Measurements from ENCODE around the gene SLC22A15. TPM values are rescaled to one million over a fixed set of nuclear protein-coding genes. Genes with fewer than 3 reads are reported as not detected.

The SLC22A15 gene
- polyA plus RNA-seq, 1 donor (not counting 4 experiments of a cell fraction or from before 2014, with no cell fraction given), result 14.9 TPM

GRCh38 chr1:115949156-115949555 is 27.2 kb upstream of the SLC22A15 start:
- Histone ChIP-seq H3K4me3 (ENCODE audit: control insufficient read depth in 2 of 3, extremely low read depth in 1 of 3, insufficient read depth in 2 of 3, low read depth in 1 of 3, low read length in 3 of 3) (no peak overlapping the region), H4K20me1 (ENCODE audit: control insufficient read depth, extremely low read depth, insufficient read depth, low read length) (no peaks in the 10 kb centered on the region), H3K27ac (ENCODE audit: control insufficient read depth, insufficient read depth, low read length) (no peak overlapping the region), H3K9ac (ENCODE audit: control insufficient read depth, extremely low read depth, insufficient read depth, low read length) (no peak overlapping the region), H3K27me3 (ENCODE audit: control insufficient read depth, extremely low read depth, insufficient read depth, low read length) (no peaks in the 10 kb centered on the region), H3K4me1 (ENCODE audit: control insufficient read depth, extremely low read depth, insufficient read depth, low read length) (peaks cover 5% of the 10 kb centered on the region), H2AFZ (ENCODE audit: control insufficient read depth, low read length) (no peak overlapping the region), H3K36me3 (ENCODE audit: control insufficient read depth in 2 of 2, extremely low read depth in 1 of 2, insufficient read depth in 2 of 2, low read length in 2 of 2) (no peaks in the 10 kb centered on the region), H3K79me2 (ENCODE audit: control insufficient read depth, insufficient read depth, low read length) (no peaks in the 10 kb centered on the region), H3K4me2 (ENCODE audit: control insufficient read depth, extremely low read depth, insufficient read depth, low read depth, low read length) (no peak overlapping the region), H3K9me1 (ENCODE audit: control insufficient read depth, extremely low read depth, insufficient read depth, low read length) (no peaks in the 10 kb centered on the region), H3K9me3 (ENCODE audit: control insufficient read depth, low read depth, low read length) (no peaks in the 10 kb centered on the region)
- peak; percentile 61 for FAIRE-seq
- TF ChIP-seq CTCF (optimal IDR thresholded peaks at IDR 0.05 in 1 of 3, IDR thresholded peaks at IDR 0.05 in 1 of 3, conservative IDR thresholded peaks at IDR 0.05 in 1 of 3; ENCODE audit: extremely low read depth in 1 of 3, insufficient read depth in 2 of 3, low read length in 3 of 3), result no peak
- TF ChIP-seq EZH2 (IDR thresholded peaks at IDR 0.05; ENCODE audit: low read length), result no peak
- dilution Hi-C loops (cut with MboI; ENCODE audit: extremely low pct_ligation_motif_present, low sequenced_read_pairs), result no loop called here
- no peak for DNase-seq (ENCODE audit: low read depth, low spot score)

GRCh38 chr1:115951560-115951959 is 24.8 kb upstream of the SLC22A15 start:
- H4K20me1 ChIP-seq (ENCODE audit: control insufficient read depth, extremely low read depth, insufficient read depth, low read length), result no peaks in the 10 kb centered on the region
- dilution Hi-C loops (cut with MboI; ENCODE audit: extremely low pct_ligation_motif_present, low sequenced_read_pairs), result no loop called here
- no peak overlapping the region for H3K4me3 ChIP-seq (ENCODE audit: control insufficient read depth in 2 of 3, extremely low read depth in 1 of 3, insufficient read depth in 2 of 3, low read depth in 1 of 3, low read length in 3 of 3)
- H3K4me1 ChIP-seq (ENCODE audit: control insufficient read depth, extremely low read depth, insufficient read depth, low read length), result peaks cover 5% of the 10 kb centered on the region
- TF ChIP-seq EZH2 (IDR thresholded peaks at IDR 0.05; ENCODE audit: low read length) (no peak), CTCF (optimal IDR thresholded peaks at IDR 0.05 in 1 of 3, IDR thresholded peaks at IDR 0.05 in 1 of 3, conservative IDR thresholded peaks at IDR 0.05 in 1 of 3; ENCODE audit: extremely low read depth in 1 of 3, insufficient read depth in 2 of 3, low read length in 3 of 3) (no peak)
- H3K9me1 ChIP-seq (ENCODE audit: control insufficient read depth, extremely low read depth, insufficient read depth, low read length), result no peaks in the 10 kb centered on the region
- FAIRE-seq, result no peak
- H3K27ac ChIP-seq (ENCODE audit: control insufficient read depth, insufficient read depth, low read length), result no peak overlapping the region
- no peaks in the 10 kb centered on the region for H3K79me2 ChIP-seq (ENCODE audit: control insufficient read depth, insufficient read depth, low read length)
- H3K36me3 ChIP-seq (ENCODE audit: control insufficient read depth in 2 of 2, extremely low read depth in 1 of 2, insufficient read depth in 2 of 2, low read length in 2 of 2), result no peaks in the 10 kb centered on the region
- no peaks in the 10 kb centered on the region for H3K27me3 ChIP-seq (ENCODE audit: control insufficient read depth, extremely low read depth, insufficient read depth, low read length)
- no peak overlapping the region for H3K9ac ChIP-seq (ENCODE audit: control insufficient read depth, extremely low read depth, insufficient read depth, low read length)
- no peak for DNase-seq (ENCODE audit: low read depth, low spot score)
- H3K4me2 ChIP-seq (ENCODE audit: control insufficient read depth, extremely low read depth, insufficient read depth, low read depth, low read length), result no peak overlapping the region
- no peaks in the 10 kb centered on the region for H3K9me3 ChIP-seq (ENCODE audit: control insufficient read depth, low read depth, low read length)
- H2AFZ ChIP-seq (ENCODE audit: control insufficient read depth, low read length), result no peak overlapping the region

Data from keratinocyte (primary cell).